Parathyroid adenoma (tissue), 2 donors: Measurements from ENCODE around the gene LAMA3.

Source experiments
- H2AFZ ChIP-seq: fragments of 300-600 bp; sonication (generic); one replicate; pipeline ENCODE4 v1.7.0; 2017; ENCODE audit warnings: antibody characterized with exemption, mild to moderate bottlenecking
- H3K27ac ChIP-seq: fragments of 300-600 bp; sonication (generic); one replicate; pipeline ENCODE4 v1.7.0; 2017
- H3K27me3 ChIP-seq: fragments of 300-600 bp; sonication (generic); one replicate; pipeline ENCODE4 v1.7.0; 2017; ENCODE audit warnings: low read length; ENCODE audit not compliant: control insufficient read depth, insufficient read depth
- H3K36me3 ChIP-seq: fragments of 300-600 bp; sonication (generic); one replicate; pipeline ENCODE4 v1.7.0; 2017; ENCODE audit warnings: low read length; ENCODE audit not compliant: control insufficient read depth, insufficient read depth
- H3K4me1 ChIP-seq: fragments of 300-600 bp; sonication (generic); one replicate; pipeline ENCODE4 v1.7.0; 2017; ENCODE audit warnings: control low read depth
- H3K4me2 ChIP-seq: fragments of 300-600 bp; sonication (generic); one replicate; pipeline ENCODE4 v1.7.0; 2017; ENCODE audit warnings: low read length
- H3K4me3 ChIP-seq: fragments of 300-600 bp; sonication (generic); one replicate; pipeline ENCODE4 v1.7.0; 2017; ENCODE audit warnings: low read depth, low read length
- H3K79me2 ChIP-seq: fragments of 300-600 bp; sonication (generic); one replicate; pipeline ENCODE4 v1.7.0; 2017; ENCODE audit warnings: control low read depth
- H3K9ac ChIP-seq: fragments of 300-600 bp; sonication (generic); one replicate; pipeline ENCODE4 v1.7.0; 2017; ENCODE audit warnings: mild to moderate bottlenecking
- H3K9me3 ChIP-seq: fragments of 300-600 bp; sonication (generic); one replicate; pipeline ENCODE4 v1.7.0; 2017; ENCODE audit warnings: low read length; ENCODE audit not compliant: control insufficient read depth
- CTCF ChIP-seq: fragments of 300-600 bp; sonication (generic); IDR thresholded peaks from one replicate; pipeline ENCODE4 v1.7.0; 2017; ENCODE audit warnings: antibody characterized with exemption, mild to moderate bottlenecking
- donor health status: primary hyperparathyroidism.

The LAMA3 gene

GRCh38 chr18:24002479-24002878 is 313.2 kb downstream of the LAMA3 start:
- H2AFZ ChIP-seq = no peak overlapping the region
- no peak overlapping the region for H3K9ac ChIP-seq
- H3K79me2 ChIP-seq = no peaks in the 10 kb centered on the region
- no peak overlapping the region for H3K4me2 ChIP-seq
- H3K36me3 ChIP-seq = no peaks in the 10 kb centered on the region
- no peak overlapping the region for H3K27ac ChIP-seq
- no peaks in the 10 kb centered on the region for H3K9me3 ChIP-seq
- H3K4me1 ChIP-seq = no peaks in the 10 kb centered on the region
- no peak for TF ChIP-seq CTCF
- H3K4me3 ChIP-seq = no peak overlapping the region
- H3K27me3 ChIP-seq = no peaks in the 10 kb centered on the region

- Histone ChIP-seq H3K4me3 (no peak overlapping the region), H3K4me1 (no peaks in the 10 kb centered on the region), H3K4me2 (no peak overlapping the region), H3K27ac (no peak overlapping the region), H3K27me3 (no peaks in the 10 kb centered on the region), H3K9me3 (no peaks in the 10 kb centered on the region), H3K79me2 (no peaks in the 10 kb centered on the region), H3K36me3 (no peaks in the 10 kb centered on the region), H2AFZ (no peak overlapping the region), H3K9ac (no peak overlapping the region)
- no peak for TF ChIP-seq CTCF
Measured at GRCh38 chr18:24003288-24003687, 314.0 kb downstream of the LAMA3 start.

GRCh38 chr18:24003903-24004640 is 314.8 kb downstream of the LAMA3 start:
- no peak overlapping the region for H3K27ac ChIP-seq
- no peak overlapping the region for H2AFZ ChIP-seq
- no peak overlapping the region for H3K9ac ChIP-seq
- no peaks in the 10 kb centered on the region for H3K36me3 ChIP-seq
- TF ChIP-seq CTCF = no peak
- H3K4me1 ChIP-seq = no peaks in the 10 kb centered on the region
- H3K9me3 ChIP-seq = no peaks in the 10 kb centered on the region
- H3K4me2 ChIP-seq = no peak overlapping the region
- H3K27me3 ChIP-seq = no peaks in the 10 kb centered on the region
- no peaks in the 10 kb centered on the region for H3K79me2 ChIP-seq
- H3K4me3 ChIP-seq = no peak overlapping the region
